Kidney epithelial cell (primary cell): ENCODE results near the gene ZBTB12. TPM values are rescaled to one million over a fixed set of nuclear protein-coding genes. Genes with fewer than 3 reads are reported as not detected.

ENCODE experiments used
- DNase-seq: peaks from one replicate; pipeline ENCODE4 v3.0.0-alpha.2; 2010; ENCODE audit warnings: low read depth
- H3K27me3 ChIP-seq: 2 replicates; pipeline ENCODE4 v1.6.0; 2011; ENCODE audit warnings: low read length; ENCODE audit not compliant: control insufficient read depth, insufficient read depth
- H3K36me3 ChIP-seq: 2 replicates; pipeline ENCODE4 v1.5.1; 2011; ENCODE audit warnings: low read length; ENCODE audit not compliant: control insufficient read depth, insufficient read depth
- H3K4me3 ChIP-seq: 2 replicates; pipeline ENCODE4 v1.5.1; 2011; ENCODE audit warnings: low read depth, mild to moderate bottlenecking, control low read depth, low read length
- total RNA-seq: library from RNA; depleted of rRNA; stranded (reverse); fragments of >200 nt; gene quantifications from 2 replicates; pipeline ENCODE4 v1.2.3, GENCODE V29; 2015
- TF ChIP-seq, protein P1 (sequence below): IDR thresholded peaks from 2 replicates; pipeline ENCODE4 v1.5.1; 2011; ENCODE audit warnings: mild to moderate bottlenecking, moderate library complexity, low read length, control low read depth, inconsistent platforms; ENCODE audit not compliant: insufficient read depth, poor library complexity, severe bottlenecking

ZBTB12 gene
- total RNA-seq, 1 donor from 2014 or later: 3.0 TPM

DNA sequence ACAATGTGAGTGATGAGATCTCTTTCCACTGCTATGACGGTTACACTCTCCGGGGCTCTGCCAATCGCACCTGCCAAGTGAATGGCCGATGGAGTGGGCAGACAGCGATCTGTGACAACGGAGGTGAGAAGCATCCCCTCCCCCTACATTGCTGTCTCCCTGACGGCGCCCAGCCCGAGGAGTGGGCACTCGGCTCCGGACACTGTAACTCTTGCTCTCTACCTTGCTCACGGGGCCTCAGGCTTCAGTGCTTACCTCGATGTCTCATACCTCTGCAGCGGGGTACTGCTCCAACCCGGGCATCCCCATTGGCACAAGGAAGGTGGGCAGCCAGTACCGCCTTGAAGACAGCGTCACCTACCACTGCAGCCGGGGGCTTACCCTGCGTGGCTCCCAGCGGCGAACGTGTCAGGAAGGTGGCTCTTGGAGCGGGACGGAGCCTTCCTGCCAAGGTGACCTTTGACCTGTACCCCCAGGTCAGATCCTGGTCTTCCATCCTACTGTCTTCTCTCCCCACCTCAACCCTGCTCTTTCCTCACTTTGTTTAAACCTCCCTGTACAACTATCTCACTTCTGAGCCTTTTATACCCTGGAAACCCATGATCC lies 45.3 kb upstream of the ZBTB12 start:
- DNase-seq: no peak
- TF ChIP-seq, protein P1, sequence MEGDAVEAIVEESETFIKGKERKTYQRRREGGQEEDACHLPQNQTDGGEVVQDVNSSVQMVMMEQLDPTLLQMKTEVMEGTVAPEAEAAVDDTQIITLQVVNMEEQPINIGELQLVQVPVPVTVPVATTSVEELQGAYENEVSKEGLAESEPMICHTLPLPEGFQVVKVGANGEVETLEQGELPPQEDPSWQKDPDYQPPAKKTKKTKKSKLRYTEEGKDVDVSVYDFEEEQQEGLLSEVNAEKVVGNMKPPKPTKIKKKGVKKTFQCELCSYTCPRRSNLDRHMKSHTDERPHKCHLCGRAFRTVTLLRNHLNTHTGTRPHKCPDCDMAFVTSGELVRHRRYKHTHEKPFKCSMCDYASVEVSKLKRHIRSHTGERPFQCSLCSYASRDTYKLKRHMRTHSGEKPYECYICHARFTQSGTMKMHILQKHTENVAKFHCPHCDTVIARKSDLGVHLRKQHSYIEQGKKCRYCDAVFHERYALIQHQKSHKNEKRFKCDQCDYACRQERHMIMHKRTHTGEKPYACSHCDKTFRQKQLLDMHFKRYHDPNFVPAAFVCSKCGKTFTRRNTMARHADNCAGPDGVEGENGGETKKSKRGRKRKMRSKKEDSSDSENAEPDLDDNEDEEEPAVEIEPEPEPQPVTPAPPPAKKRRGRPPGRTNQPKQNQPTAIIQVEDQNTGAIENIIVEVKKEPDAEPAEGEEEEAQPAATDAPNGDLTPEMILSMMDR: no peak
- Histone ChIP-seq H3K4me3 (no peak overlapping the region), H3K27me3 (peaks cover 14% of the 10 kb centered on the region), H3K36me3 (no peaks in the 10 kb centered on the region)

DNA sequence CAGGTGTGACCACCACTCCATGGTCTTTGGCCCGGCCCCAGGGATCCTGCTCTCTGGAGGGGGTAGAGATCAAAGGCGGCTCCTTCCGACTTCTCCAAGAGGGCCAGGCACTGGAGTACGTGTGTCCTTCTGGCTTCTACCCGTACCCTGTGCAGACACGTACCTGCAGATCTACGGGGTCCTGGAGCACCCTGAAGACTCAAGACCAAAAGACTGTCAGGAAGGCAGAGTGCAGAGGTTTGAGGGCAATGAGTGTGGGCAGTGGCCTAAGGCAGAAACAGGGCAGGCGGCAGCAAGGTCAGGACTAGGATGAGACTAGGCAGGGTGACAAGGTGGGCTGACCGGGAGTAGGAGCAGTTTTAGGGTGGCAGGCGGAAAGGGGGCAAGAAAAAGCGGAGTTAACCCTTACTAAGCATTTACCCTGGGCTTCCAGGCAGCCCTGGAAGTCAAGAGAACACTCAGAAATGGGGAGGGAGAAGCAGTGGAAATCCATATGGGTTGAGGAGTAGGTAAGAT lies 44.5 kb upstream of the ZBTB12 start:
- H3K4me3 ChIP-seq: no peak overlapping the region
- no peak for DNase-seq
- H3K36me3 ChIP-seq: no peaks in the 10 kb centered on the region
- TF ChIP-seq, protein P1: no peak
- H3K27me3 ChIP-seq: peaks cover 14% of the 10 kb centered on the region

DNA sequence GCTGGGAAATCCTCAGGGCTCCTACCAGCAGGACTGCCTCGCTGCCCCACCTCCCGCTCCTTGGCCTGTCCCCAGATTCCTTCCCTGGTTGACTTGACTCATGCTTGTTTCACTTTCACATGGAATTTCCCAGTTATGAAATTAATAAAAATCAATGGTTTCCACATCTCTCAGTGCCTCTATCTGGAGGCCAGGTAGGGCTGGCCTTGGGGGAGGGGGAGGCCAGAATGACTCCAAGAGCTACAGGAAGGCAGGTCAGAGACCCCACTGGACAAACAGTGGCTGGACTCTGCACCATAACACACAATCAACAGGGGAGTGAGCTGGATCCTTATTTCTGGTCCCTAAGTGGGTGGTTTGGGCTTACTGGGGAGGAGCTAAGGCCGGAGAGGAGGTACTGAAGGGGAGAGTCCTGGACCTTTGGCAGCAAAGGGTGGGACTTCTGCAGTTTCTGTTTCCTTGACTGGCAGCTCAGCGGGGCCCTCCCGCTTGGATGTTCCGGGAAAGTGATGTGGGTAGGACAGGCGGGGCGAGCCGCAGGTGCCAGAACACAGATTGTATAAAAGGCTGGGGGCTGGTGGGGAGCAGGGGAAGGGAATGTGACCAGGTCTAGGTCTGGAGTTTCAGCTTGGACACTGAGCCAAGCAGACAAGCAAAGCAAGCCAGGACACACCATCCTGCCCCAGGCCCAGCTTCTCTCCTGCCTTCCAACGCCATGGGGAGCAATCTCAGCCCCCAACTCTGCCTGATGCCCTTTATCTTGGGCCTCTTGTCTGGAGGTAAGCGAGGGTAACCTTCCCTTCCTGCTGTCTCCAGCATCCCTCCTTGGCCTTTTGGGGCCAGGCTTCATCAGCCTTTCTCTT lies 43.9 kb upstream of the ZBTB12 start, which contains the start of gene CFB:
Gene CFB, plus strand, starts transcription at position 589 of the 863 bp plus-strand sequence. Its CDS starts 127 bp downstream, at position 716.
- peak; percentile 29 for DNase-seq
- Histone ChIP-seq H3K36me3 (no peaks in the 10 kb centered on the region), H3K4me3 (no peak within 1 kb of the TSS), H3K27me3 (peaks cover 14% of the 10 kb centered on the region)
- TF ChIP-seq, protein P1: no peak

DNA sequence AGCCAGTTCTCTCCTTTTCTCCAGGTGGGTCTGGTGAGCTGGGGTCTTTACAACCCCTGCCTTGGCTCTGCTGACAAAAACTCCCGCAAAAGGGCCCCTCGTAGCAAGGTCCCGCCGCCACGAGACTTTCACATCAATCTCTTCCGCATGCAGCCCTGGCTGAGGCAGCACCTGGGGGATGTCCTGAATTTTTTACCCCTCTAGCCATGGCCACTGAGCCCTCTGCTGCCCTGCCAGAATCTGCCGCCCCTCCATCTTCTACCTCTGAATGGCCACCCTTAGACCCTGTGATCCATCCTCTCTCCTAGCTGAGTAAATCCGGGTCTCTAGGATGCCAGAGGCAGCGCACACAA lies 43.2 kb upstream of the ZBTB12 start:
- Histone ChIP-seq H3K4me3 (no peak overlapping the region), H3K27me3 (peaks cover 14% of the 10 kb centered on the region), H3K36me3 (no peaks in the 10 kb centered on the region)
- DNase-seq: no peak
- TF ChIP-seq, protein P1: no peak

DNA sequence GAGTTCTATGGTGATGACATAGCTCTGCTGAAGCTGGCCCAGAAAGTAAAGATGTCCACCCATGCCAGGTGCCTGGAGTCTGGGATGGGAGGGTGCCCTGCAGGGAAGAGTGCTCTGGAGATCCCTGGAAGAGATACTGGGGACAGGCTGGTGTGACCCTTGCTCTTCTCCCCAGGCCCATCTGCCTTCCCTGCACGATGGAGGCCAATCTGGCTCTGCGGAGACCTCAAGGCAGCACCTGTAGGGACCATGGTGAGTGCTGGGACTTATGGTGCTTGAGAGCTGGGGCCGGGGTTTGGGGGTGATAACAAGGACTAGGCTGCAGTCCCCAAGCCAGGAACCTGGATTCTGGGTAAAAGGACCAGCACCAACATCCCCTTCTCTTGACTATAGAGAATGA lies 41.9 kb upstream of the ZBTB12 start:
- TF ChIP-seq, protein P1: no peak
- DNase-seq: no peak
- Histone ChIP-seq H3K27me3 (peaks cover 14% of the 10 kb centered on the region), H3K36me3 (no peaks in the 10 kb centered on the region), H3K4me3 (no peak overlapping the region)
